ENCODE results near the gene FBXO21. TPM values are rescaled to one million over a fixed set of nuclear protein-coding genes. Genes with fewer than 3 reads are reported as not detected.
"Not testable (repeated sequence)": the region's sequence is repeated elsewhere in the genome, so short reads cannot be mapped to it uniquely, and the experiment has no call there.

FBXO21 gene
- polyA plus RNA-seq, 4 donors, result 47.8 to 65.2 (median 60.9) TPM

DNA sequence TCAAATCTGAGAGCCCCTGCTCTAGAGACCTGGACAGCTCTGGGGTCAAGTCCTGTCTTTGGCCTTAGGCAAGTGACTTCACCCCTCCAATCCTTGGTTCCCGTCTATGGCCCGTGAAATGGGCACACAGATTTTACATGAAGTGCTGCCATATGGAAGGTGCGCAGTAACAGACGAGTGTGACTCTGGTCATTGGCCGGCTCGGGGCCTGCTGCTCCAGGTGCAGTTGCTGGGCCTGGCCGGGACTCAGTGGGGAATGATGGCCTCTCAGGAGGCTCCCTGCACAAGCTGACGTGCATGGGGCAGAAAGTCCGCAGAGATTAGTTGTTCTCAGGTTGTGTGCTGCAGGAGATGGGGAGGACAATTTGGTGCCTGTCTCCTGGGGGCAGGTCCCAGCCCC, 77.0 kb downstream of the FBXO21 start:
- no peak for DNase-seq (ENCODE audit: low read depth in 4 of 4, low spot score in 3 of 4)

DNA sequence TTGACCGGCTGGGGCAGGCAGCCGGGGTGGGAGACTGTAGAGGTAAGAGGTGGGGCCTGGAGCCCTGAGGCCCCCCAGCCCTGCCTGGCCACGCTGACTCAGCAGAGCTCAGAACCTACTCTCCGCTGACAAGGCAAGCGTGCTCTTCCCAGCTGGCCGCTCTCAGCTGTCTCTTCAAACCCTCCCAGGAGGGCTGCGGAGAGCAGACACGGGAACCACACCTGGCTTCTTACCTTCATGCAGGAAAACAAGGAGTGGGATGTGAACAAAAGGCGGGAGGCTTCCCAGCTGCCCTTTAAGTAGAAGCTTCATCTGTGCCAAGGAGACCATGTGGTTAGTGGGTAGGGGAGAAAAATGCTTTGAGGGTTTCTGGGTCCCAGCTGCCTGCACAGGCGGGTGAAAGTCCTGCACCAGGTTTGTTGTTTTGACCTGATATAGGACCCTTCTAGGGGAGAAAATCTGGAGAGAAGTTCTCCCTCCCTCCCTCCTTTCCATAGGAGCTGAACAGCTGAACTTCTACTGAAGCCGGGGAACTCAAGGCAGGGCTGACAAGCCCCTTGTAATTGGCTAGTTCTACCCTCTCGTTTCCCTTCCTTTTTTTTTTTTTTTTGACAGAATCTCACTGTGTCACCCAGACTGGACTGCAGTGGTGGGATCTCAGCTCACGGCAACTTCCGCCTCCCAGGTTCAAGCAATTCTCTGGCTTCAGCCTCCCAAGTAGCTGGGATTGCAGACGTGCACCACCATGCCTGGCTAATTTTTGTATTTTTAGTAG, 78.3 kb downstream of the FBXO21 start:
- DNase-seq (ENCODE audit: low read depth in 4 of 4, low spot score in 3 of 4), result no peak

DNA sequence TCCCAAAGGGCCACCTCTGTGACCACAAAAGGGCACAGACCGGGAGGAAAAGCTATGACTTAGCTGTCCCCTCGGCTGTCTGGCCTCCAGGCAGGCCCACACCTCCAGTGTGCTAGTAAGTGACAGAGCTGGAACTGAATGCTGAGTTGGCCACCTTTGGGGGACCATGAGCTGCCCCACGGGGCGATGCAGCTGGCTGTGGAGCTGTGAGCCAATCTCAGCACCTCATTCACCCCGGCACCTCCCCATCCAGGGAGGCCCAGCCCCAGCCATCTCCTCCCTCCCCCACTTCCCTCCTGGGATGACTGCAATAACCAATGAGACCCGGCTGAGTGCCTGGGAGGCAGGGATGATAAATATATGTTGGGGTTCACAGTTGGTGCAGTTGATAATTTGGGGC, 78.9 kb downstream of the FBXO21 start:
- DNase-seq (ENCODE audit: low read depth in 4 of 4, low spot score in 3 of 4), result no peak

DNA sequence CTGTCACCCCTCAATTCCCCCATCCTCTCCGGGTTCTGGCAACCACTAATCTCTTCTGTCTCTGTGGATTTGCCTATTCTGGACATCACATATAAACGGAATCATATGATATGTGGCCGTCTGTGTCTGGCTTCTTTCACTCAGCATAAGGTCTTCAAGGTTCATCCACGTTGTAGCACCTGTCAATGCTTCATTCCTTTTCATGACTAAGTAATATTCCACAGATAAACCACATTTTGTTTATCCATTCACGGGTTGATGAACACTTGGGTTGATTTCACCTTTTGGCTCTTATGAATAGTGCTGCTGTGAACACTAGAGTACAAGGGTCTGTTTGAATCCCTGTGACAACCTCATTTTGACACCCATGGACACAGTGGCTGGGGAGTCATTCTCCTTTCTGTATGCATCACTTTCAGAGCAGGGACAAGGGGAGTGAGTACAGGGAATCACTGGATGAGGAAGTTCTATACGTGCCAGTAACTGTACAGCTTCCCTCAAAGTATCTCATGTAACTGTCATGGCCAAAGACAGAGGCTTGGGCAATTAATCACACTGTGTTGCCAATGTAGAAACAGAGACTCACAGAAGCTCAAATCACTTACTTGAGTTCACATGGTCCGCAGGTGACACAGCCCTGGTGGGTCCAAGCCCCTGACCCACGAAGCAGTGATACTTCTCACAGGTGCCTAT, 80.2 kb downstream of the FBXO21 start:
- DNase-seq (ENCODE audit: low read depth in 4 of 4, low spot score in 3 of 4), result no peak

DNA sequence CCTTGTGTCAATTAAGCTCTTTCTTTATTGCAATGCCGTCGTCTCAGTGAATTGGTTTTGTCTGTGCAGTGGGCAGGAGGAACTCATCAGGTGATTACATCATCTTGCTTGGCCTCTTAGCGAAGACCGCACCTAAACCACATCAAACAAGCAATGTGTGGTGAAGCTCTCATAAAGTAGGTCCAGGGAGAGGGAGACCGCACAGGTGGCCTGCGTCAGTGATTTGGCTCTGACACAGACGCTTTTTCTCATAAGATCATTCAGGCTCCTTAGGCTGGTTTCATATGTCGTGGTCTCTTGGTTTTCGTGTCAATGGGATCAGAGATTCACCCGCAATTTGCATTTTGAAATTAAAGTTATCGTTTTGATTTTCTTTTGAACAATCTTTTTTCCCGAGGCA, 84.4 kb downstream of the FBXO21 start:
- no peak for DNase-seq (ENCODE audit: low read depth in 4 of 4, low spot score in 3 of 4)

DNA sequence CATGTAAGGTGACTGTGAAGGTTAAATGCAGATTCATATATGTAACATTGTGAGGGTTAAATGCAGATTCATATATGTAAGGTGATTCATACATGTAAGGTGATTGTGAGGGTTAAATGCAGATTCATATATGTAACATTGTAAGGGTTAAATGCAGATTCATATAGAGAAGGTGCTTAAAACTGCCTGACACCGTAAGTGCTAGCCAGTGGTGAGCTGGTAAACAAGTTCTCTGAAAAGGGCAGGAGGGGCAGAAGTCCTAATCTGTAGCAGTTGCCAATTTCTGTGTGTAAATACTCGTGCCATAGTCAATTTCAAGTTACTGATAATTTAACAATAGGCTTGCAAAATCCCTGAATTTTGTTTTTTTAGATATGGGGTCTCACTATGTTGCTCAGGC, 86.3 kb downstream of the FBXO21 start:
- DNase-seq (ENCODE audit: low read depth in 4 of 4, low spot score in 3 of 4), result not testable (repeated sequence)

DNA sequence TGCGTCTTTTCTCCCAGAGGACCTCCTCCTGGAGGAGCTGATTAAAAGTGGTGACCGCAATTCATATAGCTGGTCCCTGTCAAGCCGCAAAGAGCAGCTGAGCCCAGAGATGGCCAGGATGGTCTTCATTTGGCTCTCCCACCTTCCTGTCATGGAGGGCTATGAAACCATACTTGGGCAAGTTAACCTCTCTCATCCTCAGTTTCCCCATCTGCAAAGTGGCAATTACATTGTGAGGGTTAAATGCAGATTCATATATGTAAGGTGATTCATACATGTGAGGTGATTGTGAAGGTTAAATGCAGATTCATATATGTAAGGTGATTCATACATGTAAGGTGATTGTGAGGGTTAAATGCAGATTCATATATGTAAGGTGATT, 87.5 kb downstream of the FBXO21 start:
- DNase-seq (ENCODE audit: low read depth in 4 of 4, low spot score in 3 of 4), result no peak

DNA sequence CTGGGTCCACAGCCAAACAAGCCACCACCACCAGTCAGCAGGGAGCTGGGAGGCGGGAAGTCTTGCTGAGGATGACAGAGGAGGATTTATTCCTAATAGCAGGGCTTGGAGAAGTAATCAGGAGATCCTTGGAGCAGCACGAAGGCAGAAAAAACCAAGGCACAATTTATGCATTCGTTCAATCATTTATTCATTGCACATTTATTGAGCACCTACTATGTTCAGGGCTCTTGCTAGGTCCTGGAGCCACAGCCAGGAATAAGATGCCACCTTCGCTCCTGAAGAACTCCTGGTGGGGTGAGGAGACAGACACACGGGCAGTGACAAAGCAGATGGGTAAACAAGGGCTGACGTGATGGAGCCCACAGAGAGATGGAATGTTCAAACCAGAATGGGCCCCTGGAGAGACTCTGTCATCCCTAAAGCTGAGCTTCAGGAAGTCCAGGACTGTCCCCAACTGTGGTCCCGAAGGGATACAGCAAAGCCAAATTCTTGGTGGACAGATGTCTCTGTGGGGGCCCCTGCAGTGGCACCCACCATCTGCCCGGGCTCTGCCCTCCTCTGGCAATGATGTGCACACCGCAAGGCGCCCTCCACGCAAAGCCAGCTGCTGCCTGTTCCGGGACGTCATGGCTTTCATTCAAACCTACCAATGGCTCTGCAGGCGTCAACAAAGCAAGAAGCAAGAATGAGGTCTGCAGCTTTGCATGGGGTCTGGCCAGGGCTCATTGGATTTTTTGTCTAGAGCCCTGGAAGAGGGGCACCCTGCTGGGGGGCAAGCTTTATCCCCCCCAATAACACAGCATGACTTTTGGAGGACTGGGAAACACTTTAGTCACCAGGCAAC, 88.1 kb downstream of the FBXO21 start:
- no peak for DNase-seq (ENCODE audit: low read depth in 4 of 4, low spot score in 3 of 4)

DNA sequence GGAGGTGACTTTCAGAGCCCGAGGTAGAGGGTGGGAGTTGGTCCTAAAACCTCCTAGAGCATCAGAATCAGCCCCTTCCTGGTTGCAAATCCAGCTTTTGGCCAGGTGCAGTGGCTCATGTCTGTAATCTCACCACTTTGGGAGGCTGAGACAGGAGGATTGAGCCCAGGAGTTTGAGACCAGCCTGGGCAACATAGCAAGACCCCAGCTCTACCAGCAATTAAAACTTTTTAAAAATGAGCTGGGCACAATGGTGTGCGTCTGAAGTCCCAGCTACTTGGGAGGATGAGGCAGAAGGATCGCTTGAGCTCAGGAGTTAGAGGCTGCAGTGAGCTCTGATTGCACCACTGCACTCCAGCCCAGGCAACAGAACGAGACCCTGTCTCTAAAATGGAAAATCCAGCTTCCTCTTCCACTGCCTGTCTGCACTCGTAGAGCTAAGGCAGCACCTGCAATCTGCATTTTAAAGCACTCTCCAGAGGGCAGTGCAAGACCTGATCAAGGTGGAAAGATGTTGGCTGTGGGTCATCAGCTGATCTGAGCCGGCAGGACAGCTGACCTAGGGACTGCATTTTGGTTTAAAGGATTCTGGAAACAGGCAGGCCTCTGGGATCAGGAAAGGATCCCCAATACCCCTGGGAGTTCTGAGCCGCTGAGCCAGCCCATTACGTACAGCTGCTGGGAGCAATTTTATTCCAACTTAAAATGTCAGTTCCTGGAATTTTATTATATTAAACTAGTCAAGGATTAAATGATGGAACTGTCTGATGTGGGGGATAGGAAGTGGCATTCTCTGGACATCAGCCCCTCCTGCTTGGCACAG, 89.2 kb downstream of the FBXO21 start:
- DNase-seq (ENCODE audit: low read depth in 4 of 4, low spot score in 3 of 4), result no peak

DNA sequence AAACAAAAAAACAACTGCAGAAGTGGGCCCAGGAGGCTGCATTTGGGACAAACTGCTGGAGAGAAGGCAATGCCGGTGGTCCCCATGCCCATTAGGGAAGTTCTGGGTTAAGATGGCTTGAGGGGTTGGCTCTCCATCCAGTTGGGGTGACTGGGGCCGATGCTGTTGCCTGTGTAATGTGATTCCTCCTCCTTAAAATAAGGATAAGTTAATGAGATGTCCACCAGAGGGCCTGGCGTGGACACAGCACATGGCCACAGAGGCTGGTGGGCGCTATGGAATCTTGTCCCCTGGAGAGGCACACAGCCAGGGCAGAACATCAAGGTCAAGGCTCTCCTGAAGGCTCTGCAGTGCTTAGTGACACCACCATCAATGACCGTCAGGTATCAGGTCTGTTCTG, 90.0 kb downstream of the FBXO21 start:
- DNase-seq (ENCODE audit: low read depth in 4 of 4, low spot score in 3 of 4), result no peak

DNA sequence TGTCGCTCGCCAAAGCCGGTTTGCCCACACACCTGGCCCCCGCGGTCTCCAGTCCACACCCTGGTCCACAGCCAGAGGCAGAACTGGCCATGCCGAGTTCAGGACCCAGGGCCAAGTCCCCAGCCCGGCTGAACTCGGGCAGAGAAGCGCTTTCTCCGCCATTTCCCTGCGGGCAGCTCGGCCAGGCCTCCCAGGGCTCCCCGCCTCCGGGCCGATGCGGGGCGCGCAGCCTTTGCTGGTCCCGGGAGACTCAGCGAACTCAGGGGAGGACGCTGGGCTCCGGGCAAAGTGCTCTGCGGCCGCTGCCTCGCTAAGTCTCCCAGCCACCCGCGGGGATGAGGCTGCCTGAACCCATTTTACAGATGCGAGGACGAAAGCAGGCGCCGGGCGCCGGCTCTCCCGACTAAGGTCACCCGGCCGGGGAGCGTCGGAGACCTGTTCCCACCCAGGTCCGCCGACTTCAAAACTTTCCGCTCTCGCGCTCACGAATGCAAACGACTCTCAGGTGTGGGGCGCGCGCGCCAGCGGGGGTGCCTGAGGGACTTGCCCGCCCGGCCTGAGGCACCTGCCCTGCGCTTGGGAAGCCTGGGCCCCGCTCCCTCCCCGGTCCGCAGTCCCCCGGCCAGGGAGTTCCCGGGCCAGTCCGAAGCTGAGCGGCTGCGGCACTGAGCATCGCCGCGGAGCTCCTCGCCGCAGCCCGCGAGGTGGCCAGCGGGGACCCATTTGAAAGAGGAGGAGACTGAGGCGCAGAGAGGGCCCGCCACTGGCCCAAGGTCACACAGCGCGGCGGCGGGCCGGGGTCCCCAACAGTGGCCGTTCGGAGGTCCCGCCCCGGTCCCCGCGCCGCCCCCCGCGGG, 91.7 kb downstream of the FBXO21 start:
- no peak for DNase-seq (ENCODE audit: low read depth in 4 of 4, low spot score in 3 of 4)

DNA sequence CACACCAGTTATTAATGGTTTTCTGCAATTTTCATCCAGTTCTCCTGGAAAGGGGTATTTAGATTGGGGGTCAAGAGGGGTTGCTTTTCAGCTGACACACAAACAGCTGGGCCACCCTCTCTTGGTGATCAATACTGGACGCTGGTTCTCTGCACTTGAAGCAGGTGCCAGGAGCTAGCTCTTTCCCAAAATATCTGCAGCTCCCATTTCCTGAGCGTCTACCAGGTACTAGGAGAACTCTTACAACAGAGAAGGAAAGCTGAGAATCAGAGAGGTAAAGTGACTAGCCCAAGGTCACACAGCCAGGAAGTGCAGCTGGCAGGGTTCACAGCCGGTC, 92.3 kb downstream of the FBXO21 start:
- DNase-seq (ENCODE audit: low read depth in 4 of 4, low spot score in 3 of 4), result no peak

DNA sequence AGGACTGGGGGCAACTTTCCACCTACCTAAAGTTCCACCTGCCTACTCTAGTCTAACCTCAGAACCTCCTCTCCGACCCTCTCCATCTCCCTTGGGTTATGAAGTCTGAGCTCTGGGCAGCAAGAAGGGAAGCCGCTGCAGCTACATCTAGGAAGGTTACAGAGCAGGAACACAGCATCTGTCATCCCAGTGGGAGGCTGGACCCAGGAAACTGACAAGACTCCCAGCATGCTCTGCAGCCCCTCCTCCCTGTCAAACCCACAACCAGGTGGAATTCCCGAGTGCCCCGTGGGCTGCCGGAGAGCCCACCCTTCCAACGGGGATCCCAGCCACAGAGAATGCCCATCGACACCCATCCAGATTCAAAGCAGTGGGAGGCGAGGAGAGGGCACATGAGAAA, 93.1 kb downstream of the FBXO21 start:
- DNase-seq (ENCODE audit: low read depth in 4 of 4, low spot score in 3 of 4), result no peak

DNA sequence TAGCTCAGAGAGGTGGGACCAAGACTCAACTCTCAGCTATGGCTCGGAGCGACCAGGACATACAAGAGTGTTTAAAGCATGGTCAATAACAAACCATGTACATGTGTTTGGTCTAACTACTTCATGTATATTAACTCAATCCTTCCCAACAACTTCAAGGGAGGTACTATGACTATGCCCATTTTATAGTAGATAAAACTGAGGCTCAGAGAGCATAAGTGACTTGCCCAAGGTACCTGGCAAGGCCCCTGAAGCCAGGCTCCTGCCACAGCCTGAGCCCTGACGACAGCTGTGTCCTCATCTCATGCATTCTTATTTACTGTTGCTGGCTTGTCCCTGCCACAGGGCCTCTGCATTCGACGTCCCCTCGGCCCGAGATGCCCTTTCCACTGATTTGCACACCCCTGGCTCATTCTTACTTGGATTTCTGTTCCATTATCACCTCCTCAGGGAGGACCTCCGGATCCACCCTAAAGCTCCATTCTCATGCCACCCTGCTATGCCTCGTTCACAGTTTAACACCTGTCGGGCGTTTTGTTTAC, 93.7 kb downstream of the FBXO21 start:
- no peak for DNase-seq (ENCODE audit: low read depth in 4 of 4, low spot score in 3 of 4)

DNA sequence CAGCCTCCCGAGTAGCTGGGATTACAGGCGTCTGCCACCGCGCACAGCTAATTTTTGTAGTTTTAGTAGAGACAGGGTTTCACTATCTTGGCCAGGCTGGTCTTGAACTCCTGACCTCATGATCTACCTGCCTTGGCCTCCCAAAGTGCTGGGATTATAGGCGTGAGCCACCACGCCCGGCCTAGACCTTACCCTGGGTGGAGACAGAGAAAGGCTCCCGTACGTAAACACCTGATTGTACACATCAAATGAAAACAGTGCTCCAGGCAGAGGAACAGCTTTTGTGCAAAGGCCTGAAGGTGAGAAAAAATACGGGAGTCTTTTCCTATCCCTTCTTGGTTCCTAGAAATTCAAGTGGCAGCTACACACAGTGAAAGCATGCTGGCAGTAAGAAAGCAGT, 95.1 kb downstream of the FBXO21 start:
- not testable (repeated sequence) for DNase-seq (ENCODE audit: low read depth in 4 of 4, low spot score in 3 of 4)

DNA sequence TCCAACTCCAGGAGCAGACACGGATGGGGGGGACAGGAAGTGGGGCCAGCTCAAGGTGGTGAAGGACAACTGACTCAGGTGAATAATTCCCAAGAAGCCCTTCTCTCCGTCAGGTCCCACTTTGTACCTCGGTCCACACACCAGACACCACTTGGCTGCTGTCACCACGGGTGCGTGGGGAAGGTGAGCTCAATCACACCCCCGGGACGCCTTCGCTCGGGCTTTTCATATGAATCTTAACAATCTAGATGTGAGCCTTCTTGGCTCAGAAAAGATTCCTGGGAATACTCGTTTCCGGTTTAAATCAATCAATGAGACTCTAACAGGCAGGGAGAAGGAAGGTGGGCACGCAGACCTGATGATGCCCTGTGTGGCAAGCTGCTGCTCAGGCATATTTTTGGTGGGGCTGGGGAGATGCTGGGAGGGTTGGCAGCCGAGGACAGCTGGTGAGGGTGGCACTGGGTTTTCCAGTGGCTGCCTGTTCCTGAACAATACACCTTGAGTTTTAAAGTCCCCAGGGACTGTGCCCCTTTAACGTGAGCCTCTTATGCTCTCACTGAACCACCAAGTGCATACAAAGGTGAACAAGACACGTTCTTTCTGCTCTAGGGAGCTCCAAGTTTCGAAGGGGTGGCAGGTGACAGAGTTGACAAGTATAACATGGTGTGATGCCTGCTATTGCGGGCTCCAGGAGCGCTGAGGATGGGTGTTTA, 96.2 kb downstream of the FBXO21 start:
- DNase-seq (ENCODE audit: low read depth in 4 of 4, low spot score in 3 of 4), result no peak

DNA sequence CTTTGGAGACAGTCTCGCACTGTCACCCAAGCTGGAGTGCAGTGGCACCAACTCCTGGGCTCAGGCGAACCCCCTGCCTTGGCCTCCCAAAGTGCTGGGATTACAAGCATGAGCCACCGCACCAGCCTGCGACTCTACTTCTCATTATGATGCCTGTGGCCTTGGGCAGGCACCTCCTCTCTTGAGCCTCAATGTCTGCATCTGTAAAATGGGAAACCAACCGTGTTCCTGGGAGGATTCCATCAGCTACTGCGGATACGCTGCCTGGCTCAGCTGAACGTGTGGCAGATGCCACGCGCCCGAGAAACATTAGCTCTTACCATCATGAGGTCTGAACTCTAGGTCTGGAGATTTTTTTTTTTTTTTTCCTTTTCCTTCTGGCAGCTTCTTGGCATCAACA, 96.8 kb downstream of the FBXO21 start:
- DNase-seq (ENCODE audit: low read depth in 4 of 4, low spot score in 3 of 4), result no peak

DNA sequence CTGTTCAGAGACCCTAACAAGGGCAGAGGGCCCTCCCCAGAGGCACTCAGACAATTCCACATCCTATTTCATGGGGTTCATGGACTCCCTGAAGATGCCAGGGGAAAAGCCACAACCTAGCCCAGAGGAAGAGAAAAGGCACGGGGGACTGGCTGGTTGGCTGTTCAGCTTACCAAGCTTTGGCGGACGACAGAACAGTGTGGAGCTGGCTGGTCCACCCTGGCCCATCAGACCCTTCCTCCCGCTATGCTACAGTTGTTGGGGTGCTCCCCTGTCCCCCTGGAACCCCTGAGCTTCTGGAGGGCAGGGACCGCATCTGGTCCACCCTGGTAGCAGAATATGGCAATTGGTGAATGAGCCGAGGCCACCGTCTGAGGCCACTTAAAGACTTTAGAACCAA, 97.4 kb downstream of the FBXO21 start:
- DNase-seq (ENCODE audit: low read depth in 4 of 4, low spot score in 3 of 4), result no peak

DNA sequence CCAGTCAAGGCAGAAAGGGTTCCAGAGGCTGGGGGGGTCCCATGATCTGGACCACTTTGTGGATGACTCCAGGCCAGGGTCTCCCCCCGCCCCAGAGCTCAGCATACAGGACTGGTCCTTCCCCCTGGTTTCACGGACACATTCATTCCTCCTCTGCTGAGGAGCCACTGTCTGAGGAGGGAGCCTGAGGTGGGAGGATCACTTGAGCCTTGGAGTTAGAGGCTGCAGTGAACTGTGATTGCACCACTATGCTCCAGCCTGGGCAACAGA, 97.8 kb downstream of the FBXO21 start:
- DNase-seq (ENCODE audit: low read depth in 4 of 4, low spot score in 3 of 4), result no peak

Measured in left renal pelvis (tissue), 4 donors.